ENCODE results near the gene GATAD2A. TPM values are rescaled to one million over a fixed set of nuclear protein-coding genes. Genes with fewer than 3 reads are reported as not detected.
A peak's percentile ranks its signal among the peaks of the same experiment; 100 is the strongest.

Gene GATAD2A
- total and polyA plus RNA-seq, 2 of the 13 experiments (the other 11 are each of a cell fraction or from before 2014, with no cell fraction given): 16.8 to 28.6 TPM

- TF ChIP-seq MAFK (conservative IDR thresholded peaks at IDR 0.05 in 1 of 2, IDR thresholded peaks at IDR 0.05 in 1 of 2; ENCODE audit: low read length in 2 of 2) (no peak), GLI4 (CRISPR knock-in tag; IDR thresholded peaks at IDR 0.05; ENCODE audit: borderline replicate concordance) (peak; percentile 90), HDAC1 (CRISPR knock-in tag; IDR thresholded peaks at IDR 0.05) (peak; percentile 83), MTERF4 (CRISPR knock-in tag; IDR thresholded peaks at IDR 0.05) (peak; percentile 92; the same call in 1 of the 2 replicates), TSC22D2 (CRISPR knock-in tag; IDR thresholded peaks at IDR 0.05; ENCODE audit: borderline replicate concordance) (0 out of 2 replicates have a peak, but pooled peaks have one; percentile 57), TFDP1 (CRISPR knock-in tag; IDR thresholded peaks at IDR 0.05; ENCODE audit: borderline replicate concordance) (peak; percentile 86), GFI1 (CRISPR knock-in tag; IDR thresholded peaks at IDR 0.05; ENCODE audit: borderline replicate concordance) (0 out of 2 replicates have a peak, but pooled peaks have one; percentile 54), TOE1 (CRISPR knock-in tag; IDR thresholded peaks at IDR 0.05) (no peak; the same call in 1 of the 2 replicates), SP1 (IDR thresholded peaks at IDR 0.05) (no peak), SP1 (CRISPR knock-in tag; IDR thresholded peaks at IDR 0.05) (peak; percentile 74), TBX3 (IDR thresholded peaks at IDR 0.05; ENCODE audit: borderline replicate concordance) (no peak), NAIF1 (CRISPR knock-in tag; IDR thresholded peaks at IDR 0.05; ENCODE audit: borderline replicate concordance) (peak; percentile 80; the same call in 1 of the 2 replicates), ATF1 (CRISPR knock-in tag; IDR thresholded peaks at IDR 0.05) (0 out of 2 replicates have a peak, but pooled peaks have one; percentile 55), POGZ (CRISPR knock-in tag; IDR thresholded peaks at IDR 0.05) (peak; percentile 73), ZNF556 (CRISPR knock-in tag; IDR thresholded peaks at IDR 0.05; ENCODE audit: borderline replicate concordance) (peak; percentile 86), ZBTB20 (CRISPR knock-in tag; IDR thresholded peaks at IDR 0.05; ENCODE audit: borderline replicate concordance, low read depth) (no peak), ZNF121 (CRISPR knock-in tag; IDR thresholded peaks at IDR 0.05) (peak; percentile 34; the same call in 1 of the 2 replicates), MAFF (IDR thresholded peaks at IDR 0.05; ENCODE audit: low read depth, low read length) (no peak), FOXC1 (CRISPR knock-in tag; IDR thresholded peaks at IDR 0.05; ENCODE audit: borderline replicate concordance) (peak; percentile 81), ELF4 (CRISPR knock-in tag; IDR thresholded peaks at IDR 0.05; ENCODE audit: borderline replicate concordance) (peak; percentile 99), ZNF136 (CRISPR knock-in tag; IDR thresholded peaks at IDR 0.05; ENCODE audit: low read depth) (0 out of 2 replicates have a peak, but pooled peaks have one; percentile 34), SOX5 (CRISPR knock-in tag; IDR thresholded peaks at IDR 0.05; ENCODE audit: borderline replicate concordance) (0 out of 2 replicates have a peak, but pooled peaks have one; percentile 24), ASH2L (IDR thresholded peaks at IDR 0.05; ENCODE audit: insufficient read length, low read depth, low read length) (peak; percentile 89), MIXL1 (CRISPR knock-in tag; IDR thresholded peaks at IDR 0.05) (peak; percentile 76), NBN (conservative IDR thresholded peaks at IDR 0.05) (no peak), HES4 (CRISPR knock-in tag; IDR thresholded peaks at IDR 0.05; ENCODE audit: borderline replicate concordance) (peak; percentile 47; the same call in 1 of the 2 replicates)
- TF ChIP-seq, protein P1, sequence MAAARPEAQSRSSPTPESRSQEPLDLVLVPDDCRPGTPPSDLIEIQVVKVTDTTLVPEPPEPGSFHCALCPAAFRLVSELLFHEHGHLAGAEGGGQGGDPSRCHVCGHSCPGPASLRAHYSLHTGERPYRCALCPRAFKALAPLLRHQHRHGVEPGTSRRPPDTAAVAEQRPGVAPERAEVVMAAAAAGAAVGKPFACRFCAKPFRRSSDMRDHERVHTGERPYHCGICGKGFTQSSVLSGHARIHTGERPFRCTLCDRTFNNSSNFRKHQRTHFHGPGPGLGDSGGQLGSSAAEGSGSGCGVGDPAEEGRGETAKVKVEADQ (CRISPR knock-in tag; IDR thresholded peaks at IDR 0.05; ENCODE audit: borderline replicate concordance): peak; percentile 98
These were observed 110.4 kb downstream of the GATAD2A start, which contains the start of gene NDUFA13 (continued) for GRCh38 chr19:19515642-19516519.
